Measurements from ENCODE around the gene EHD3.

Gene EHD3

DNA sequence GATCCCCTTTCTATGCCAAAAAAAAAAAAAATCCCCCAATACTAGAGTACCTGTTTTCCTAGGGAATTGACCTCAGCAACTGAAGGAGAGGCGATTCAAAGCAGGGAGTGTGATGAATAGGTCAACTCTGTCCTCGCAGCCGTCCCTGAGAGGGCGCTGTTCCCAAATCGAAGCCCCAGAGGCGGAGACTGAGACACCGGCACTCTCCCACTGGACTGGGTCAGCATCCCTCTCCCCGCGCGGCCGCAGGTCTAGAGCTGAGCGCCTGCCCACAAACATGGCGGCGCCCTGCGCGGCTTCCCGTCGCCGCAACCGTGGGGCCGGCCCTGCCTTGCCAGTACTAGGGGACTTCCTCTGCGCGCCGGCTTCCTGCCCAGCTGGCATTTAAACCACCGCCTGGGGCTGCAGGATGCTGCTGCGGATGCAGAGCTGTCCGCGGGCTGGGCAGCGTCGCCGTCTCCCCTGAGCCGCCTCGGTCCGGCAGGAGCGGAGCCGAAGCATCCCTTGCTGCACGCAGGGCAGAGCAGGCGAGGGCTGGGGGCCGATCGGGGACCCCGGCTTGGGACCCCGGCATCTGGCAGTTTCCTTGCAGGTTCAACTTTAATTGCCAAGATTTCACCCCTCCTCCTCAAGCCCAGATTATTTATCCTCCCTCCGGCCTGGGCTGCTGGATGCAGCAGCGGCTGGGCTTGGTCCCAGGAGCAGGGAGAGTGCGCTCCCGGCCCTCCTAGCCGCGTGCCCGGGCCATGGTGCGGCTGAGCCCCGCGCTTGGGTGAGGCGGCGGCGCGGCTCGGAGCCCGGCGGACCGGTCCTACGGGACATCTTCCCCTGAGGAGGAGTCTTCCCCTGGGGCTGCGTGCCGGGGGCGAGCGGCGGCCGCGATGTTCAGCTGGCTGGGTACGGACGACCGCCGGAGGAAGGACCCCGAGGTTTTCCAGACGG, at the start of gene EHD3:
Gene EHD3, plus strand, starts transcription at position 412 of the 942 bp plus-strand sequence. Its CDS starts 470 bp downstream, at position 882.
- DNase-seq, result peak; percentile 53

GRCh38 chr2:31187166-31187565, 46.8 kb upstream of the EHD3 start:
- DNase-seq, result no peak

GRCh38 chr2:31188131-31188530, 45.8 kb upstream of the EHD3 start:
- no peak for DNase-seq

DNA sequence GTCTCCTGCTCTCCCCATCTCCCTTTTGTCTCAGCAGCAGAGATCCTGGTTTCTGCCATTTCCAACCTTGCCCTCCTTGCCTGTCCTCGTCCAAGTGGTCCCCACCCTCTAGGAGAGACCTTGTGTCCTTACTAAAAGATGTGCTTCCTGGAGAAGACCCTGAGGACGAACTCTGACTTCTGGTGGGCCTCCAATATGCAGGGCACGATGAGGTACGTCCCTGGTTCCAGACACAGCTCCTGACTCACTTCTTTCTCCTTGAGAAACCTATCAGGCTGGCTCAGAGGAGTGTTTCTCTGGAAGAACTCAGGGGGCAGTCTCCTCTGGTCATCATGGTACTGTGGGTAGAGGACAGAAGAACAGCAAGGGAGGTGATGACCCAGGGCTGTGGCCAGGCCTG, 44.8 kb upstream of the EHD3 start:
- no peak for DNase-seq

- no peak for DNase-seq
Measured at GRCh38 chr2:31190188-31190587, 43.8 kb upstream of the EHD3 start.

DNA sequence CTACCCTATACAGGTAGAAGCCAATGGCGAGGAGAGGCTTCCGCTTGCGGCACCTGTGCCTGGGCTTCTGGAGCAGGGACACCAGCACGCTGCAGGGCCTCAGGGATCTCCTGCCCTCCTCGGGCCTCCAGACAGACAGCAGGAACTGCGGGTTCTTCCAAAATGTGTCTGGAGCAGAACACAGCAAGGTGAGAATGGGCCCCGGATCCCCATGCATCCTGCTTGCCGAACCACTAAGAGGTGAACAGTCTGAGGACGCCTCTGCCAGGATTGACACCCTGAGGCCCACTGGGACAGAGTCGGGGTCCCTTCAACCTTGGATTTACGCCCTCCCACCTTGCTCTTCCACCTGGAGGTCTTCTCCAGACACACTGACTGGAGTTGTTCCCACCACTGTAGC, 42.0 kb upstream of the EHD3 start:
- no peak for DNase-seq

GRCh38 chr2:31192396-31192795, 41.6 kb upstream of the EHD3 start:
- no peak for DNase-seq

DNA sequence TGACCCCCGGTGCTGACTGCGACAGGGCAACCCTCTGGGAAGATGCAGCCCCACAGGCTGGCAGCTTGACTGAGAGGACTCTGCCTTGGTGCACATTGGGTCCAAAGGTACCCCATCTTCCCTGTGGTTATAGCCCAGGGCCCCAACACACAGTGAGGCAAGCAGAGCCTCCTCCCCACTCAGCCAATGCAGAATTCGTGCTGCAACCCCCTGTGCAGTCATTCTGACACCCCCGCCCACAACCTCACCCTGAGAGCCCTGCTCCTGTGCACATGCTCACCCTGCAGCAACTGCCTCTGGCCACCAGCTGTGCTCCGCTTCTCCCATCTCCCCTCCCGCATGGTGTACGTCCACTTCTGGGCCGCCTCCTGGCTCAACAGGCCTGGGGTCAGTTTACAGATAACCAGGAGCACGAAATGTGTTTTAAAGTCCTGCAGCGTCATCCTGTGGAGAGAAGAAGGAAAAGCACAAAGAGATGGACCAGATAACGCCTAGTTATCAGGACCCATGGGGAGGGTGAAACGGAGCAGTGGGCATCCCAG, 41.0 kb upstream of the EHD3 start:
- DNase-seq, result no peak

GRCh38 chr2:31193806-31194205, 40.1 kb upstream of the EHD3 start:
- no peak for DNase-seq

DNA sequence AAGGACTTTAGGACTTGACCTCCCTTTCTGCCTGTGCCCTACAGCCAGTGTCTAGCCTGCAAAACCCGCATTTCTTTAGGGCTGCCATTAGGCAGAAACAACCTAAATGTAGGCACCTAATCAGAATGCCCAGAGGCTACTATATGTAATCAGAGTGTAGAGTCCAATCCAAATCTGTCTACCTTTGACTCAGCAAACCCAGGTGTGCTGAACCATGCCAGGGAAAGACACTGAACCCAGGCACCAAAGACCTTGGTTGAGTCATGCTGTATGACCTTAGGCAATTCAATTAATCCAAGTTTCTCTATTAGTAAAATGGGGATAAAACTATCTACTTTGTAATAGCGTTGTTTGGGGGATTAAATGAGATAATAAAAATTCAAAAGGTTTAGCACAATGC, 37.3 kb upstream of the EHD3 start:
- no peak for DNase-seq

DNA sequence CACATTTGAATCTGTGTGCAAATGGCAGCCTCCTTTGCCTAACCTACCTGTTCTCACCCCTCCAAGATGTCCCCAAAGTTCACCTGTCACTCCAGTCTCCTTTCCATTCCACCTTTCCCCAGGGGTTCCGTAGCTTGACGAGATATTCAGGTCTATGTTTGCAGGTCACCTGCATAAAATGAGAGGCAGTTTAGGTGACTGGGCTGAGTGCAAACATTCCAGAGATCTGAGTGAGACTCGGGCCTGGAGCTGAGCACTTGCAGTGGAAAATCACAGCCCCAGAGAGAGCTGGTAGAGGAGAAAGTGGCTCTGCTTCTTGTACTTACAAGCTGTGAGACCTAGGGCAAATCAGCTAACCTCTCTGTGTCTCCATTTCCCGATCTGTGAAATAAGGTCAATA, 36.8 kb upstream of the EHD3 start:
- DNase-seq, result no peak

DNA sequence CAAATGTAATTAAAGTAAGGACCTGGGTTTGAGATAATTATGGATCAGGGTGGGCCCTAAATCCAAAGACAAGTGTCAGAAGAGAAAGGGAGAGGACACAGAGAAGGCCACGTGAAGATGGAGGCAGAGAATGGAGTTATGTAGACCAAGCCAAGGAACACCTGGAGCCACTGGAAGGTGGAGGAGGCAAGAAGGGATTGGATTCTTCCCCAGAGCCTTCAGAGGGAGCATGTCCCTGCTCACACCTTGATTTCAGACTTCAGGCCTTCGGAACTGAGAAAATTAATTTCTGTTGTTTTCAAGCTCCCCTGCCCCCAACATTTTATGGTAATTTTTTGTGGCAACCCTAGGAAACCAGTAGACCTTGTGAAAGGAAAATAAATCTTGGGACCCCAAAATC, 36.3 kb upstream of the EHD3 start:
- DNase-seq, result no peak

- no peak for DNase-seq
Measured at GRCh38 chr2:31199206-31199605, 34.7 kb upstream of the EHD3 start.

- no peak for DNase-seq
Measured at GRCh38 chr2:31200972-31201371, 33.0 kb upstream of the EHD3 start.

GRCh38 chr2:31202041-31202440, 31.9 kb upstream of the EHD3 start:
- DNase-seq, result no peak

DNA sequence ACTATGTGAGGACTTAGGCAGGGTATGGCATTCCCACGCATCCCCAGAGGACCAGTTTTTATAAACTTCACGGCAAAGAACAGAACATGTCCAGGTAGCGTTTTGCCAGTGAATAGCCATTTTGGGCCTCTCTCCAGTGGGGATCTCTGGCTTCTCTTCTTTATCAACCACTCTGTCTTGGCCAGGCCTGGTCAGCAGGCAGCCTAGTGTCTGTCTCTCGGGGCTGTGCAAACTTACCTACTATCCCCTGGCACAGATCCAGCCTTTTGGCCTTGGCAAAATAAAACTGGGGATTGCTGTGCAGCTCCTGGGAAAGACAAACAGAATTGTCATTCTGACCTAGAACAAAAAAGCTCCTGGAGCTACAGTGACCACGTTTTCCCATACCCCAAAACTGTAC, 31.1 kb upstream of the EHD3 start:
- DNase-seq, result no peak

GRCh38 chr2:31203916-31204315, 30.0 kb upstream of the EHD3 start:
- DNase-seq, result no peak

GRCh38 chr2:31204783-31205182, 29.2 kb upstream of the EHD3 start:
- DNase-seq, result no peak

- no peak for DNase-seq
Measured at GRCh38 chr2:31205186-31205585, 28.8 kb upstream of the EHD3 start.

DNA sequence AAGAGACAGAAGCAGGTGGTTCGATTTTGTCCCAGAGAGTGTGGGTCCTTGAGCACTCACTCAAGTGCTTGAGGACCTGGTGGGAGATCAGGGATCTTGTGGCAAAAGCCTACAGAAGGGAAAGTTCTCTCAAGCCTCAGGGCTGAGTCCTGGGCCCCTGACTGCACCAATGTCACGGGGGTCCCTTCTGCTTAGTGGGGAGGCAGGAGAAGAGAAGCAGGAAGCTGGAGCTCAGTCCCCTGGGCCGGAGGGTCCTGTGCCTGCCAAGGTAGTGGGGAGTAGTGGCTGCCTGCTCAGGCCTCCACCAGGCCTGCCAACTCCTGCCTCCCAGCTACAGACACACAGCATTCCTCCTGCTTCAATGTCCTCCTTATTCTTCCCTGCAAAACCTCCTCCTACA, 28.3 kb upstream of the EHD3 start:
- no peak for DNase-seq

- no peak for DNase-seq
Measured at GRCh38 chr2:31207790-31208189, 26.2 kb upstream of the EHD3 start.

DNA sequence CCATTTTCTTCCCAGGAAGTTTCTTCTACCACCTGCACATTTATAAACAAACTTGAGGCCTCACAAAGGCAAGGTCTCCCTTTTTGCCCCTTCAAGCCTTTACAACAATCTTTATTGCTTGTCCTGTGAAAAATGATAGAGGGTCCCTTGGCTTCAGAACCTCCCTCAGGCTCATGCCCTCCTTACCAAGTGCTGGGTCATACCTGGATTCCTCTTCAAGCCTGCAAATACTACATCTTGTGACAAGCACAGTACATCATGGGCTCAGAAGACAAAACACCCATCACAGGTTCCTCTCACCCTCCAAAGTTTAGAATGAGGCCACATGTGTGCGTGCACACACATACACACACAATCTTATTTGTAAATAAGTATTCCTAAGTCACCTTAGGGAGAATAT, 25.7 kb upstream of the EHD3 start:
- DNase-seq, result no peak

DNA sequence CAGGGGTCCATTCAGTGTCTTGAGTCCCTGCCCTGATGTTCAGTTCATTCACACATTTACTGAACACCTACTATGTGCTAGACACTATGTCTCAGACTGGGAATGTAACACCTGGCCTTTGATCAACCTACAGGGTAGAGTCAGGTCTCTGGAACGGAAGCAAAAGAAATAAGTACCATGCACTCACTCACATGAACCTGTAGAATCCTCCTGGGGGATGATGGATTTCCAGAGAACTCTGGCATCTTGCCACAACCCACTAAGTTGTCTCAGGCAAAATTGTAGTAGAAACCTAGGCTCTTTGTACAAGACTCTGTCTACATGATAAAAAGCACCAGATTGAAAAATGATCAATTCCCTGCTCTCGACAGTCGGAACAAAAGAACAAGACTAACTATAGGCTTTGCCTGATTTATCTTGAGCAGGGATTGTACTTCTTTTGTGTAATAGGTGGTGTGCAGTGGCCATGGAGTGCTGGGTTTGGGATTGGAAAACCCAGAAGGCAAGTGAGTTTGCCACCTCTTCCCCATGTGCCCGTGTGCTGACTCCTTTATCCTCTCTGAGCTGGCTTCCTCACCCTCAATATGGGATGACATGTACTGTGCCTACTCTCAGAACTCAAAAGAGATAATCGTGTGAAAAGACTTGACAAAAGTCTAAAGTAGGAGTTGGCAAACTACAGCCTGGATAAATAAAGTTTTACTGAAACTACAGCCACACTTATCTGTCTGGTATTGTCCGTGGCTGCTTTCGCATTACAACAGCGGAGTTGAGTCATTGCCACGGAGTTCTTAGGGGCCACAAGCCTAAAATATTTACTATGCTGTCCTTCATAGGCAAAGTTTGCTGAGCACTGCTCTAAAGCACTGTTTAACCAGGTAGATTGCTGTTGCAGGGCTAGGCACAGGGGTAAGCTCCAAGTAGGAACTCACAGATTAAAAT, 21.0 kb upstream of the EHD3 start:
- no peak for DNase-seq

Measured in NCI-H2171 (cell line).